H9 (cell line): ENCODE data around the gene ZMIZ1. TPM values are rescaled to one million over a fixed set of nuclear protein-coding genes. Genes with fewer than 3 reads are reported as not detected.

Experiments
- DNase-seq: peaks from one replicate; pipeline ENCODE4 v3.0.0-alpha.2; 2017
- H2AFZ ChIP-seq: one replicate; pipeline ENCODE4 v1.6.1; 2013; ENCODE audit warnings: mild to moderate bottlenecking, low read length, control low read depth, moderate library complexity
- H2AK5ac ChIP-seq: 2 replicates; pipeline ENCODE4 v1.6.1; 2013; ENCODE audit warnings: low read length, control low read depth, mixed read lengths; ENCODE audit not compliant: insufficient read length
- H2BK120ac ChIP-seq: one replicate; pipeline ENCODE4 v1.6.1; 2013; ENCODE audit warnings: low read depth, mild to moderate bottlenecking, low read length, control low read depth, inconsistent platforms; ENCODE audit not compliant: poor library complexity, severe bottlenecking
- H2BK12ac ChIP-seq: 2 replicates; pipeline ENCODE4 v1.6.1; 2013; ENCODE audit warnings: low read length, control low read depth, mixed read lengths, low read depth; ENCODE audit not compliant: insufficient read length
- H2BK15ac ChIP-seq: 2 replicates; pipeline ENCODE4 v1.6.1; 2013; ENCODE audit warnings: low read depth, low read length, control low read depth
- H2BK20ac ChIP-seq: one replicate; pipeline ENCODE4 v1.6.1; 2013; ENCODE audit warnings: low read depth, mild to moderate bottlenecking, low read length, control low read depth, inconsistent platforms; ENCODE audit not compliant: poor library complexity, severe bottlenecking
- H2BK5ac ChIP-seq: 2 replicates; pipeline ENCODE4 v1.6.1; 2013; ENCODE audit warnings: low read length, control low read depth, mixed read lengths; ENCODE audit not compliant: insufficient read length
- H3K14ac ChIP-seq: 2 replicates; pipeline ENCODE4 v1.6.1; 2013; ENCODE audit warnings: low read length, control low read depth; ENCODE audit not compliant: insufficient read depth
- H3K18ac ChIP-seq: 2 replicates; pipeline ENCODE4 v1.6.1; 2013; ENCODE audit warnings: low read depth, mild to moderate bottlenecking, mixed read lengths, low read length, control low read depth; ENCODE audit not compliant: insufficient read length
- H3K23ac ChIP-seq: 2 replicates; pipeline ENCODE4 v1.6.1; 2013; ENCODE audit warnings: low read length, control low read depth, mixed read lengths, low read depth; ENCODE audit not compliant: insufficient read length
- H3K23me2 ChIP-seq: 2 replicates; pipeline ENCODE4 v1.6.1; 2013; ENCODE audit warnings: low read depth, mild to moderate bottlenecking, mixed read lengths, low read length, control low read depth; ENCODE audit not compliant: insufficient read length, poor library complexity, severe bottlenecking
- H3K27ac ChIP-seq: 2 replicates; pipeline ENCODE4 v1.5.1; 2013; ENCODE audit warnings: low read length, control low read depth, mixed read lengths, low read depth; ENCODE audit not compliant: insufficient read length
- H3K27me3 ChIP-seq: 2 replicates; pipeline ENCODE4 v1.6.1; 2013; ENCODE audit warnings: low read length, control low read depth, inconsistent platforms; ENCODE audit not compliant: insufficient read depth
- H3K4ac ChIP-seq: 2 replicates; pipeline ENCODE4 v1.6.1; 2013; ENCODE audit warnings: low read depth, mild to moderate bottlenecking, control low read depth, inconsistent platforms, low read length, moderate library complexity
- H3K4me1 ChIP-seq: 2 replicates; pipeline ENCODE4 v1.6.1; 2013; ENCODE audit warnings: low read length, control low read depth, inconsistent platforms; ENCODE audit not compliant: insufficient read depth
- H3K4me2 ChIP-seq: 2 replicates; pipeline ENCODE4 v1.6.1; 2013; ENCODE audit warnings: low read length, control low read depth, mixed read lengths; ENCODE audit not compliant: insufficient read length, insufficient read depth
- H3K56ac ChIP-seq: 2 replicates; pipeline ENCODE4 v1.6.1; 2013; ENCODE audit warnings: low read depth, mild to moderate bottlenecking, mixed read lengths, low read length, control low read depth; ENCODE audit not compliant: insufficient read length
- H3K79me1 ChIP-seq: 2 replicates; pipeline ENCODE4 v1.6.1; 2013; ENCODE audit warnings: low read depth, mild to moderate bottlenecking, moderate library complexity, low read length, control low read depth, inconsistent platforms; ENCODE audit not compliant: insufficient read depth, poor library complexity, severe bottlenecking
- H3K79me2 ChIP-seq: 2 replicates; pipeline ENCODE4 v1.6.1; 2013; ENCODE audit warnings: low read length, control low read depth, inconsistent platforms; ENCODE audit not compliant: insufficient read depth
- H3K9ac ChIP-seq: 2 replicates; pipeline ENCODE4 v1.6.1; 2013; ENCODE audit warnings: low read length, control low read depth, mixed read lengths; ENCODE audit not compliant: insufficient read length; ENCODE audit errors: extremely low read depth
- H3K9me3 ChIP-seq: one replicate; pipeline ENCODE4 v1.6.1; 2013; ENCODE audit warnings: low read depth, low read length, inconsistent platforms; ENCODE audit not compliant: control insufficient read depth
- H3T11ph ChIP-seq: one replicate; pipeline ENCODE4 v1.6.1; 2013; ENCODE audit warnings: mild to moderate bottlenecking, low read length, control low read depth, inconsistent platforms
- H4K20me1 ChIP-seq: one replicate; pipeline ENCODE4 v1.6.1; 2013; ENCODE audit not compliant: control insufficient read depth, insufficient read length, insufficient read depth
- H4K5ac ChIP-seq: 2 replicates; pipeline ENCODE4 v1.6.1; 2013; ENCODE audit warnings: low read depth, mild to moderate bottlenecking, mixed read lengths, low read length, control low read depth; ENCODE audit not compliant: insufficient read length
- H4K8ac ChIP-seq: replicated peaks from 2 replicates; pipeline ENCODE4 v1.6.1; 2013; ENCODE audit warnings: low read length, control low read depth, mixed read lengths, low read depth; ENCODE audit not compliant: insufficient read length
- H4K91ac ChIP-seq: 2 replicates; pipeline ENCODE4 v1.6.1; 2013; ENCODE audit warnings: low read depth, mild to moderate bottlenecking, moderate library complexity, mixed read lengths, low read length, control low read depth; ENCODE audit not compliant: insufficient read length
- H3K27ac Mint-ChIP-seq, 3 experiments: 2 replicates in 2 of 3; 3 replicates in 1 of 3; pipeline ENCODE4 v1.8.0; 2020 to 2021; ENCODE audit warnings: mixed read lengths in 3 of 3, mild to moderate bottlenecking in 1 of 3, moderate library complexity in 1 of 3
- H3K27me3 Mint-ChIP-seq: 2 replicates; pipeline ENCODE4 v1.8.0; 2021; ENCODE audit warnings: low read depth, mild to moderate bottlenecking, moderate library complexity, mixed read lengths
- H3K36me3 Mint-ChIP-seq, 3 experiments: 2 replicates in 2 of 3; 3 replicates in 1 of 3; pipeline ENCODE4 v1.8.0; 2020 to 2021; ENCODE audit warnings: low read depth in 3 of 3, mixed read lengths in 3 of 3; ENCODE audit not compliant: insufficient read depth in 1 of 3
- H3K4me1 Mint-ChIP-seq, 2 experiments: 2 replicates each; pipeline ENCODE4 v1.8.0; 2020; ENCODE audit warnings: mixed read lengths in 2 of 2
- H3K4me3 Mint-ChIP-seq, 2 experiments: 2 replicates in 1 of 2; 3 replicates in 1 of 2; pipeline ENCODE4 v1.8.0; 2020 to 2021; ENCODE audit warnings: mild to moderate bottlenecking in 2 of 2, mixed read lengths in 2 of 2, moderate library complexity in 1 of 2
- H3K9me3 Mint-ChIP-seq, 2 experiments: 2 replicates in 1 of 2; 3 replicates in 1 of 2; pipeline ENCODE4 v1.8.0; 2020; ENCODE audit warnings: mild to moderate bottlenecking in 2 of 2, mixed read lengths in 2 of 2, moderate library complexity in 1 of 2
- WGBS: extraction: QIAGEN DNeasy Blood & Tissue Kit; methylation state at CpG from one replicate; pipeline ENCODE4 v1.1.7; 2013; ENCODE audit warnings: missing lambda C conversion rate, low lambda C conversion rate, mixed read lengths; ENCODE audit not compliant: insufficient read length; ENCODE audit errors: extremely low coverage; 5-methylcytosine and 5-hydroxymethylcytosine counted together
- total RNA-seq: library from RNA; stranded (reverse); gene quantifications from 2 replicates; pipeline ENCODE4 v1.2.1, GENCODE V29; 2021
- TF ChIP-seq, protein P1 (sequence below): fragments of 200-600 bp; sonication (generic); conservative IDR thresholded peaks from 3 replicates; pipeline ENCODE4 v1.8.0; 2021; ENCODE audit warnings: antibody characterized with exemption, mild to moderate bottlenecking

The ZMIZ1 gene
- total RNA-seq, 1 experiment from 2014 or later, result 36.9 TPM

DNA sequence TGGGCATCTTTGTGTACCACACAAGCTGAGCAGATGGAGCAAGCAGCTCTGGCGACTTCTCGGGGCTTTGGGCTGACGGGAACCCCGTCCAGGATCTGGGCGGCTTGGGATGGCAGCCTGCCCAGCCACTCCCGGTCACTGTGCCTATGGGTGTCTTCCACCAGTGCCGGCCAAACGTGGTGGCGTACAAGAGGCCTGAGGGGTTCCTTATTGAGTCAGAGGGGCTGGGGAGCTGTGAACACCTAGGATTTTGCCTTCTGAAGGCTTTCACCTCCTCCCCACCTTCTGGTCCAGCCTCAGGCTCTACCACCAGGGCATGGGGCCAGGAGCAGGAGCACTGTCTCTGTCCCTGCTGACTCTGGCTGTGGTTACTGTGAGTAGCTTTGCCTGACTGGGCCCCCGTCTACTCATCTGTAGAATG is 206.7 kb downstream of the ZMIZ1 start:
- Histone ChIP-seq H4K8ac (no peak overlapping the region), H3K27me3 (no peaks in the 10 kb centered on the region), H3K27ac (no peak overlapping the region), H3K14ac (peak overlapping the region; percentile 29; the same call in 1 of the 2 replicates), H2AFZ (no peak overlapping the region), H2BK20ac (no peak overlapping the region), H3K9ac (no peak overlapping the region), H4K5ac (no peak overlapping the region), H3K4me1 (no peaks in the 10 kb centered on the region; the same call in 1 of the 2 replicates), H3K23ac (no peak overlapping the region), H4K20me1 (no peaks in the 10 kb centered on the region), H2BK12ac (no peak overlapping the region), H3K9me3 (no peaks in the 10 kb centered on the region), H3K4ac (no peak overlapping the region), H3K79me2 (no peaks in the 10 kb centered on the region), H4K91ac (no peak overlapping the region), H2BK120ac (no peak overlapping the region), H3K4me2 (no peak overlapping the region), H3K79me1 (no peaks in the 10 kb centered on the region), H3K18ac (no peak overlapping the region), H3K23me2 (no peaks in the 10 kb centered on the region), H3T11ph (no peak overlapping the region), H2BK5ac (no peak overlapping the region), H2BK15ac (no peak overlapping the region), H3K56ac (no peak overlapping the region), H2AK5ac (no peak overlapping the region)
- no peak for DNase-seq
- Mint-ChIP-seq H3K4me1 (peaks cover 0 to 13% of the 10 kb centered on the region in 2 experiments; a peak in 3 of 4 replicates), H3K9me3 (peaks cover 3 to 4% of the 10 kb centered on the region in 2 experiments; a peak in 3 of 5 replicates), H3K36me3 (peaks cover 15 to 33% (median 30%) of the 10 kb centered on the region in 3 experiments), H3K4me3 (no peak overlapping the region), H3K27me3 (no peaks in the 10 kb centered on the region), H3K27ac (no peak overlapping the region)
- WGBS, result no CpG with 5 or more reads among the region's 10 CpGs
- TF ChIP-seq, protein P1, sequence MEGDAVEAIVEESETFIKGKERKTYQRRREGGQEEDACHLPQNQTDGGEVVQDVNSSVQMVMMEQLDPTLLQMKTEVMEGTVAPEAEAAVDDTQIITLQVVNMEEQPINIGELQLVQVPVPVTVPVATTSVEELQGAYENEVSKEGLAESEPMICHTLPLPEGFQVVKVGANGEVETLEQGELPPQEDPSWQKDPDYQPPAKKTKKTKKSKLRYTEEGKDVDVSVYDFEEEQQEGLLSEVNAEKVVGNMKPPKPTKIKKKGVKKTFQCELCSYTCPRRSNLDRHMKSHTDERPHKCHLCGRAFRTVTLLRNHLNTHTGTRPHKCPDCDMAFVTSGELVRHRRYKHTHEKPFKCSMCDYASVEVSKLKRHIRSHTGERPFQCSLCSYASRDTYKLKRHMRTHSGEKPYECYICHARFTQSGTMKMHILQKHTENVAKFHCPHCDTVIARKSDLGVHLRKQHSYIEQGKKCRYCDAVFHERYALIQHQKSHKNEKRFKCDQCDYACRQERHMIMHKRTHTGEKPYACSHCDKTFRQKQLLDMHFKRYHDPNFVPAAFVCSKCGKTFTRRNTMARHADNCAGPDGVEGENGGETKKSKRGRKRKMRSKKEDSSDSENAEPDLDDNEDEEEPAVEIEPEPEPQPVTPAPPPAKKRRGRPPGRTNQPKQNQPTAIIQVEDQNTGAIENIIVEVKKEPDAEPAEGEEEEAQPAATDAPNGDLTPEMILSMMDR, result no peak
